Panc1 (cell line): ENCODE results near the gene RPS6KL1. TPM values are rescaled to one million over a fixed set of nuclear protein-coding genes. Genes with fewer than 3 reads are reported as not detected.

Experiments
- ATAC-seq: fragments of 200-7000 bp; cut with Tn5 transposase; 2 replicates; pipeline ENCODE4 v1.9.1; 2020; ENCODE audit warnings: mild to moderate bottlenecking, moderate library complexity
- BruUV-seq: library from RNA; stranded (reverse); fragments of 400-500 nt; replicated peaks from 2 replicates; lab custom pipeline; 2021; lab: Mats Ljungman, UMichigan
- CTCF ChIA-PET: fragments of 300-600 bp; sonication (Branson Sonifier 250); formaldehyde crosslinking; loops from one replicate; lab custom pipeline; 2022; ENCODE audit warnings: antibody characterized with exemption; lab: Charles Lee
- POLR2A ChIA-PET: fragments of 300-600 bp; sonication (Branson Sonifier 250); formaldehyde crosslinking; loops from one replicate; lab custom pipeline; 2022; ENCODE audit warnings: antibody characterized with exemption; lab: Charles Lee
- DNase-seq: peaks from one replicate; pipeline ENCODE4 v3.0.0-alpha.2; 2010; ENCODE audit warnings: low read depth, low spot score
- H3K27ac ChIP-seq: 2 replicates; pipeline ENCODE4 v1.5.1; 2011; ENCODE audit warnings: mild to moderate bottlenecking, low read length, inconsistent platforms
- H3K27me3 ChIP-seq: fragments of 200-500 bp; sonication (Bioruptor generic); 2 replicates; pipeline ENCODE4 v1.6.0; 2014; ENCODE audit warnings: low read length, inconsistent platforms; ENCODE audit not compliant: control insufficient read depth, insufficient read depth
- H3K36me3 ChIP-seq: fragments of 200-500 bp; sonication (Bioruptor generic); 2 replicates; pipeline ENCODE4 v1.5.1; 2014; ENCODE audit warnings: inconsistent platforms, mild to moderate bottlenecking, low read length, moderate library complexity; ENCODE audit not compliant: control insufficient read depth, insufficient read depth
- H3K4me1 ChIP-seq: 2 replicates; pipeline ENCODE4 v1.5.1; 2011; ENCODE audit warnings: inconsistent platforms, mild to moderate bottlenecking, low read length, moderate library complexity; ENCODE audit not compliant: control insufficient read depth, insufficient read depth
- H3K4me3 ChIP-seq, 2 experiments: 2 replicates each; pipeline ENCODE4 v1.5.1; 2011 to 2012; ENCODE audit warnings: low read depth in 2 of 2, low read length in 2 of 2, mild to moderate bottlenecking in 2 of 2, inconsistent platforms in 1 of 2, moderate library complexity in 1 of 2
- H3K9me3 ChIP-seq: fragments of 200-500 bp; sonication (Bioruptor generic); 2 replicates; pipeline ENCODE4 v1.5.1; 2014; ENCODE audit warnings: low read depth, mild to moderate bottlenecking, inconsistent platforms, low read length, moderate library complexity; ENCODE audit not compliant: control insufficient read depth, insufficient read depth
- CTCF ChIP-seq: fragments of 450-650 bp; IDR thresholded peaks from 2 replicates; pipeline ENCODE4 v1.5.1; 2017; ENCODE audit warnings: mild to moderate bottlenecking
- POLR2AphosphoS5 ChIP-seq: IDR thresholded peaks from 2 replicates; pipeline ENCODE4 v1.6.1; 2012; ENCODE audit warnings: mild to moderate bottlenecking, low read depth, low read length, moderate library complexity
- REST ChIP-seq, 2 experiments: IDR thresholded peaks; 2 replicates each; pipeline ENCODE4 v1.6.1; 2011 to 2012; ENCODE audit warnings: low read depth in 2 of 2, control low read depth in 1 of 2, low read length in 1 of 2, mild to moderate bottlenecking in 1 of 2, moderate library complexity in 1 of 2; ENCODE audit not compliant: insufficient read depth in 1 of 2
- SIN3A ChIP-seq: IDR thresholded peaks from 2 replicates; pipeline ENCODE4 v1.6.1; 2012; ENCODE audit warnings: low read depth, mild to moderate bottlenecking, low read length, moderate library complexity, borderline replicate concordance; ENCODE audit not compliant: insufficient read depth
- TCF7L2 ChIP-seq: IDR thresholded peaks from 2 replicates; pipeline ENCODE4 v1.6.1; 2011; ENCODE audit warnings: mild to moderate bottlenecking, low read depth, low read length, inconsistent platforms
- in situ Hi-C: cut with HindIII; loops from 2 replicates; pipeline ENCODE4 v1.10.0; 2016; ENCODE audit warnings: low sequenced_read_pairs, low pct_unique_long_range_greater_than_20kb
- intact Hi-C: fragments of 100-400 bp; cut with micrococcal nuclease; formaldehyde crosslinking; loops from one replicate; pipeline ENCODE4 v1.10.0; 2022; ENCODE audit not compliant: unreplicated experiment
- total RNA-seq: library from RNA; stranded (reverse); gene quantifications from one replicate; pipeline ENCODE4 v1.2.1, GENCODE V29; 2021; ENCODE audit not compliant: unreplicated experiment

Gene RPS6KL1
- total RNA-seq, 1 experiment from 2014 or later: 14.9 TPM

GRCh38 chr14:74915826-74916225 is 7.2 kb downstream of the RPS6KL1 start:
- H3K4me3 ChIP-seq: no peak overlapping the region
- H3K27ac ChIP-seq: no peak overlapping the region
- DNase-seq (no peak), ATAC-seq (no peak)
- no peak for TF ChIP-seq CTCF
- no peak for TF ChIP-seq SIN3A
- no peak for TF ChIP-seq REST (IDR thresholded peaks at IDR 0.05; ENCODE audit: insufficient read depth in 1 of 2, low read depth in 2 of 2, low read length in 1 of 2)
- no peak for TF ChIP-seq POLR2AphosphoS5
- no peak for TF ChIP-seq TCF7L2
- BruUV-seq: no TSS peak
- no peaks in the 10 kb centered on the region for H3K4me1 ChIP-seq
- no peaks in the 10 kb centered on the region for H3K27me3 ChIP-seq
- in situ Hi-C loops (no loop called here), intact Hi-C loops (no loop called here)
- CTCF ChIA-PET: no interaction called here
- POLR2A ChIA-PET: no interaction called here
- no peaks in the 10 kb centered on the region for H3K9me3 ChIP-seq
- H3K36me3 ChIP-seq: no peaks in the 10 kb centered on the region

- intact Hi-C loops: no loop called here
- Histone ChIP-seq H3K4me1 (no peaks in the 10 kb centered on the region), H3K27ac (no peak overlapping the region), H3K9me3 (no peaks in the 10 kb centered on the region), H3K4me3 (no peak overlapping the region), H3K36me3 (no peaks in the 10 kb centered on the region), H3K27me3 (no peaks in the 10 kb centered on the region)
- TF ChIP-seq POLR2AphosphoS5 (no peak), REST (IDR thresholded peaks at IDR 0.05; ENCODE audit: insufficient read depth in 1 of 2, low read depth in 2 of 2, low read length in 1 of 2) (no peak), CTCF (no peak), TCF7L2 (no peak), SIN3A (no peak)
- in situ Hi-C loops: no loop called here
- ATAC-seq (no peak), DNase-seq (no peak)
- ChIA-PET CTCF (no interaction called here), POLR2A (no interaction called here)
- no TSS peak for BruUV-seq
These were observed 7.6 kb downstream of the RPS6KL1 start for GRCh38 chr14:74915426-74915825.
